HG03342 (cell line): ENCODE results near the gene SNX25.

ENCODE experiments used
- ATAC-seq: cut with Tn5 transposase; IDR thresholded peaks from one replicate; pipeline ENCODE4 v1.9.1; 2021; ENCODE audit warnings: mild to moderate bottlenecking, moderate library complexity; ENCODE audit not compliant: unreplicated experiment

Gene SNX25

DNA sequence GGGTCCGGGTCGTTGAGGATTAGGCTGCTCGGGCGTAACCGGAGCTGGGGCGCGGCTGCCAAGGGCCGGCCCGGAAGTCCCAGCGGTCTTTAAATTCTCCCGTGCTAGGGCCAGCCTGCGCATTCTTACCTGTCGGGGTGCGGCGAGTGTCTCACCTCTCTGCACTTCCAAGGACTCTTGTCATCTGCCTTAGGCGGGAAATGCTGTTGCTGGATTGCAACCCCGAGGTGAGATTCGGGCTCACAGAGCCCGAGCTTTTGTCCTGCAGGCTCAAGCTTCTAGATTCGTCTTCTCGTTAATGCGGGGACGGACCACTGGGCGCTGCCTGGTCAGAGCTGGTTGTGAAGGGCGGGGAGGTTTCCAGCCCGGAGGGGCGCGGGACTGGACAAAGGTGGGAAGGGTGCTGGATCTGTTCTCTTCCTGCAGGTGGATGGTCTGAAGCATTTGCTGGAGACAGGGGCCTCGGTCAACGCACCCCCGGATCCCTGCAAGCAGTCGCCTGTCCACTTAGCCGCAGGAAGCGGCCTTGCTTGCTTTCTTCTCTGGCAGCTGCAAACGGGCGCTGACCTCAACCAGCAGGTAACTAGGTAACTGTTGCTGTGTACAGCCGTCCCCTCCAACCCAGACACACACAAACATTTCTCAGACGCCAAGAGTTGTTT is 187.5 kb downstream of the SNX25 start, which contains the start of gene ANKRD37:
TSS of gene ANKRD37 (plus strand) at position 118 of the 662 bp plus-strand sequence. CDS start at position 201, 83 bp downstream.
- ATAC-seq = no peak

DNA sequence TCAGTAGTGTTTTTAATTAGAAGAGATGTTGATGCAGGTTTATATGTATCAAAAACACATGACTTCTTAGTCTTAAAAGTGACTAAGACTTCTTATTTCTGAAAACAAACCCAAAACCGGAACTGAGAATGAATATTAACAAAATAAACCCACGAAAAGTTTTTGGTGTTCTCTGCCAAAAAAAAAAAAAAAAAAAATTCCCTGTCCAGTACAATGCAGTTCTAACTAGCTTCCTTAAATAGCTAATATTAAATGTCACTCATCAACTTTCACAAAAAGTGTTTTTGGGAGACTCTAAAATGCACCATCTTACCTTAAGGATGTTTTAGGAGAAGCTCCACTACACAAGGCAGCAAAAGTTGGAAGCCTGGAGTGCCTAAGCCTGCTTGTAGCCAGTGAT is 189.2 kb downstream of the SNX25 start:
- no peak for ATAC-seq

DNA sequence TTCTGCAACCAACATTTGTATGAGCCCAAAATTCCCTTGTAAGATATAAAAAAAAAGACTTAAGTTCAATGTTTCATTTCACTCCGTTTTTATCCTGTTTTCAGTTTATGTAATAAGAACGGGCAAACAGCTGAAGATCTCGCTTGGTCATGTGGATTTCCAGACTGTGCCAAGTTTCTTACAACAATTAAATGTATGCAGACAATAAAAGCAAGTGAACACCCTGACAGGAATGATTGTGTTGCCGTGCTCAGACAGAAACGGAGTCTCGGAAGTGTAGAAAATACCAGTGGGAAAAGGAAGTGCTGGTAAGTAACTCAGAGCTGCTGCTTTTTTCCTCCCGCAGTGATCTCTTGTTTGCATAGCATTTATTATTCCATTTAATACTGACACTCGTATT is 190.1 kb downstream of the SNX25 start:
- ATAC-seq = no peak

DNA sequence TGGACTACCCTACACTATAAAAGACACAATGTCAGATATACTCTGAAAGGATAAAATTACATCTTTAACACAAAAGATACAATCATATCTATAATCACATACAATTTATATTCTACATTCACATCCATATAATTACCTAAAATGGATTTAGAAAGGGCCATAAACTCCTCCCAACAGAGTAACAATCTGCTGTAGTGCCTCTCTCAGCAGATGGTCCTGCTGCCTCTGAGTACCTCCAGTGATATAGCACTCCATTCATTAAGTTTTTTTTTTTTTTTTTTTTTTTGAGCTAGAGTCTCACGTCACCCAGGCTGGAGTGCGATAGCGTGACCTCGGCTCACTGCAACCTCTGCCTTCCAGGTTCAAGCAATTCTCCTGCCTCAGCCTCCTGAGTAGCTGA is 194.6 kb downstream of the SNX25 start:
- no peak for ATAC-seq

DNA sequence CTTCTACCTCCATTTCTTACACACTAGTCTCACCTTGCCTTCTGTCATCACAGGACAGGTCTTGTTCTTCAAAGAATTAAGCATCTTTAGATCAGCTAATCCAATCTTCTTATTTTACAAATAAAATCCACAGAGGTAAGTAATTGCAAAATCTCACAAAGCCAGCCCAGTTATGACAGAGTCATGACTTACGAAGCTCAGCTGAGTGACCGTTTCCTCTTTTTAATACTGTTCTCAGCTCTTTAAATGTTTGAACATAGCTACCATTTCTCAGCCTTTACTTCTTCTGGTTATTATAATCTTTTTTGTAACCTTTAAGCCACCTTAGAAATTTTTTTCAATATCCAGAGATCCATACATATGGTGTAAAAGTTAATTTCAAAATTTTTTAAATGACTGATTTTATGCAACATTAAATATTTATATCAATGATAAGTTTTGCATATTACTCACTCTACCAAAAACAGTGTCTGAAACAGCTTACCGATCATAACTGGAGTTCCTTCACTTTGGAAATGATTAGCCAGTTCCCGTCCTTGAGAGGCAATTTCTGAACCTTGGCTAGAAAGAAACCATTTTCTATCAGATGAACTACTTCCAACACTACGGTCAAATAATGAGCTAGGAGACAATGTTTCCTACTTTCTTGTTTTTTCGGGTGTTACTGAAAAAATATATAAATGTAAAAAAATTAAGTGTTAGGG is 196.1 kb downstream of the SNX25 start:
- ATAC-seq = peak; percentile 81

DNA sequence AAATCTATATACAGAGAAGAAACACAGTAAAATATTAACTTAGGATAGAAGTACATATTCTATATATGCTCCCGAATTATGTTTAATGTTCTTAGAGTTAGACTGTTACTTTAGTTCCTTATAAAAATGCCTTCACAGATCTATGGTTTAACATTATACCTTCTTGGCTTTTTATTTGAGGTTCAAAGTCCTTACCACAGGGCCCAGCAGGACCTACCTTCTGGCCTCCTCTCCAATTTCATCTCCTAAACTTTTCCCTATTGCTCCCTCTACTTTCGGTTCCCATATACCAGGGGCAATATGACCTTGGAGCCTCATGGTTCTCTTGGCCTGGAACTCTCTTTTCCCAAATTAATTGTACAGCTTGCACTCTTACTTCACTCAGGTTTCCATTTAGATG is 199.0 kb downstream of the SNX25 start:
- ATAC-seq = no peak

DNA sequence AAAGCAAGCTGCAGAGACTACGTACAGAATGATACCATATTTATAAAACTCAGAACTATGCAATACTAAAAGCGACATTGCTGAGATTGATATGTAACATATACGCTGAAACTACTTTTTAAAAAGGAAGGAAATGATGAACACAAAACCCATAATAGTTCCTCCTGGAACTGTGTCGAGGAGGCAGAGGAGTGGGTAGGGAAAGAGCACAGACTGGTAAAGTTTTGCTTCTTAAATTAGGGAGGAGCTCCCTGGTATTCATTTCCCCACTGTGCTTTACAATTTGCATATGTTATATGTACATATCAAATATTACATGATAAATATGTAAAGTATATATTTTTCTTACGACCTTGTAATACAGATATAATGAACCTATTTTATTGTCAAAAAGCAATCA is 202.5 kb downstream of the SNX25 start:
- ATAC-seq = no peak

DNA sequence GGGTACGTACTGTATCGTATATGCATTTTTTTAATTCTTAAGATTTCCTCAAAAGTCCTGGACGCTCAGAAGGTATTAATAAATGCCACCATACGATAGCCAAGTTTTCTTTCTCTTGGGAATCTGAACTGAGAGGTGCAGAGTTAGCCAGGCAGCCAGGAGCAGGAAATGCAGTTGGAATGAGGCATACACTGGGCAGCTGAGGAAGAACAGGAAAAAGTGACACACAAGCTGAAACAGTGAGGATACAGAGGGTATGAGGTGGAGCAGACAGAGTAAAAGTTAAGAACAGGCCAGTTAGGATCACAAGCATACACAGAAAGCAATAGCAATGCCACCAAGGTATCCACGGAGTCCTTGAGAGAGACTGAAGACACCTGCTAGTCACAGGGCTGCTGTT is 203.0 kb downstream of the SNX25 start:
- ATAC-seq = no peak
